Osteoblast (primary cell): Measurements from ENCODE around the gene TXNDC11. TPM values are rescaled to one million over a fixed set of nuclear protein-coding genes. Genes with fewer than 3 reads are reported as not detected.
A peak's percentile ranks its signal among the peaks of the same experiment; 100 is the strongest.

Source experiments
- DNase-seq: peaks from one replicate; pipeline ENCODE4 v3.0.0; 2011; ENCODE audit warnings: low spot score, mixed read lengths; ENCODE audit not compliant: insufficient read length; ENCODE audit errors: missing footprints
- H2AFZ ChIP-seq: 2 replicates; pipeline ENCODE4 v1.6.0; 2011; ENCODE audit warnings: mild to moderate bottlenecking, low read length
- H3K27ac ChIP-seq: 2 replicates; pipeline ENCODE4 v1.5.1; 2011; ENCODE audit warnings: mild to moderate bottlenecking, low read depth, low read length, moderate library complexity
- H3K27me3 ChIP-seq: 2 replicates; pipeline ENCODE4 v1.6.0; 2012; ENCODE audit warnings: mild to moderate bottlenecking, control low read depth, inconsistent platforms, low read length, moderate library complexity; ENCODE audit not compliant: insufficient read depth
- H3K36me3 ChIP-seq: 2 replicates; pipeline ENCODE4 v1.5.1; 2011; ENCODE audit warnings: mild to moderate bottlenecking, low read length, control low read depth, moderate library complexity; ENCODE audit not compliant: insufficient read depth
- H3K4me1 ChIP-seq: 2 replicates; pipeline ENCODE4 v1.5.1; 2011; ENCODE audit warnings: mild to moderate bottlenecking, low read length, control low read depth, moderate library complexity; ENCODE audit not compliant: insufficient read depth
- H3K4me2 ChIP-seq: 2 replicates; pipeline ENCODE4 v1.6.0; 2011; ENCODE audit warnings: mild to moderate bottlenecking, low read length; ENCODE audit not compliant: insufficient read depth
- H3K4me3 ChIP-seq: fragments of 200-600 bp; sonication (generic); 3 replicates; pipeline ENCODE4 v1.5.1; 2012; ENCODE audit warnings: mild to moderate bottlenecking, low read length, inconsistent platforms; ENCODE audit not compliant: insufficient read depth
- H3K79me2 ChIP-seq: 2 replicates; pipeline ENCODE4 v1.6.0; 2012; ENCODE audit warnings: mild to moderate bottlenecking, low read length, control low read depth, inconsistent platforms; ENCODE audit not compliant: insufficient read depth
- H3K9me3 ChIP-seq: 2 replicates; pipeline ENCODE4 v1.5.1; 2011; ENCODE audit warnings: low read depth, low read length, control low read depth
- H4K20me1 ChIP-seq: 2 replicates; pipeline ENCODE4 v1.6.0; 2012; ENCODE audit warnings: mild to moderate bottlenecking, low read length, control low read depth; ENCODE audit not compliant: insufficient read depth
- CTCF ChIP-seq: IDR thresholded peaks from 2 replicates; pipeline ENCODE4 v1.5.1; 2011; ENCODE audit warnings: mild to moderate bottlenecking, low read depth, low read length, moderate library complexity; ENCODE audit errors: extremely low read depth
- total RNA-seq: library from RNA; depleted of rRNA; stranded (reverse); fragments of >200 nt; gene quantifications from 2 replicates; pipeline ENCODE4 v1.2.3, GENCODE V29; 2012

Gene TXNDC11
- total RNA-seq, 1 donor, result 26.1 TPM

- TF ChIP-seq CTCF, result no peak
- H3K9me3 ChIP-seq, result no peaks in the 10 kb centered on the region
- DNase-seq, result peak; percentile 86
- H3K27me3 ChIP-seq, result no peaks in the 10 kb centered on the region
- H3K4me2 ChIP-seq, result peak overlapping the region; percentile 59
- H2AFZ ChIP-seq, result peak overlapping the region; percentile 30
- peak overlapping the region; percentile 100 for H3K27ac ChIP-seq
- H3K36me3 ChIP-seq, result no peaks in the 10 kb centered on the region
- H3K79me2 ChIP-seq, result no peaks in the 10 kb centered on the region
- no peaks in the 10 kb centered on the region for H4K20me1 ChIP-seq
- H3K4me1 ChIP-seq, result peaks cover 20% of the 10 kb centered on the region
- H3K4me3 ChIP-seq, result peak overlapping the region; percentile 36
Observed at GRCh38 chr16:11639925-11640899, 102.4 kb downstream of the TXNDC11 start.

- Histone ChIP-seq H3K27me3 (no peaks in the 10 kb centered on the region), H3K79me2 (no peaks in the 10 kb centered on the region), H3K27ac (peak overlapping the region; percentile 100), H3K4me2 (no peak overlapping the region), H3K4me1 (peaks cover 20% of the 10 kb centered on the region), H3K9me3 (no peaks in the 10 kb centered on the region), H2AFZ (no peak overlapping the region), H4K20me1 (no peaks in the 10 kb centered on the region), H3K4me3 (no peak overlapping the region), H3K36me3 (no peaks in the 10 kb centered on the region)
- DNase-seq, result no peak
- no peak for TF ChIP-seq CTCF
Observed at GRCh38 chr16:11639008-11639562, 103.6 kb downstream of the TXNDC11 start.

- H3K4me2 ChIP-seq, result no peak overlapping the region
- no peaks in the 10 kb centered on the region for H3K36me3 ChIP-seq
- H3K27ac ChIP-seq, result no peak overlapping the region
- no peak overlapping the region for H3K4me3 ChIP-seq
- H3K4me1 ChIP-seq, result peaks cover 27% of the 10 kb centered on the region
- H3K79me2 ChIP-seq, result no peaks in the 10 kb centered on the region
- no peak overlapping the region for H2AFZ ChIP-seq
- no peaks in the 10 kb centered on the region for H3K27me3 ChIP-seq
- DNase-seq, result no peak
- H3K9me3 ChIP-seq, result no peaks in the 10 kb centered on the region
- no peak for TF ChIP-seq CTCF
- no peaks in the 10 kb centered on the region for H4K20me1 ChIP-seq
Observed at GRCh38 chr16:11638140-11638539, 104.5 kb downstream of the TXNDC11 start.

- no peaks in the 10 kb centered on the region for H3K9me3 ChIP-seq
- H3K4me1 ChIP-seq, result peaks cover 35% of the 10 kb centered on the region
- DNase-seq, result no peak
- no peaks in the 10 kb centered on the region for H3K79me2 ChIP-seq
- H3K4me3 ChIP-seq, result no peak overlapping the region
- no peak overlapping the region for H3K4me2 ChIP-seq
- H2AFZ ChIP-seq, result peak overlapping the region; percentile 18
- H3K36me3 ChIP-seq, result no peaks in the 10 kb centered on the region
- no peak overlapping the region for H3K27ac ChIP-seq
- TF ChIP-seq CTCF, result no peak
- no peaks in the 10 kb centered on the region for H4K20me1 ChIP-seq
- no peaks in the 10 kb centered on the region for H3K27me3 ChIP-seq
Observed at GRCh38 chr16:11637320-11637719, 105.3 kb downstream of the TXNDC11 start.
